GM12875 (cell line): ENCODE data around the gene HEATR1.

Experiments
- H3K4me3 ChIP-seq: one replicate; pipeline ENCODE4 v1.5.1; 2011; ENCODE audit warnings: low read depth, low read length, control low read depth
- CTCF ChIP-seq: IDR thresholded peaks from 2 replicates; pipeline ENCODE4 v1.5.1; 2011; ENCODE audit warnings: low read depth, mild to moderate bottlenecking, control low read depth, inconsistent platforms, low read length, moderate library complexity, borderline replicate concordance; ENCODE audit not compliant: insufficient read depth

The HEATR1 gene

GRCh38 chr1:236552901-236553300 is 51.4 kb downstream of the HEATR1 start:
- no peak for TF ChIP-seq CTCF
- no peak overlapping the region for H3K4me3 ChIP-seq

GRCh38 chr1:236552096-236552495 is 52.2 kb downstream of the HEATR1 start:
- no peak for TF ChIP-seq CTCF
- H3K4me3 ChIP-seq = no peak overlapping the region

- TF ChIP-seq CTCF = no peak
- H3K4me3 ChIP-seq = no peak overlapping the region
These were observed 53.1 kb downstream of the HEATR1 start for GRCh38 chr1:236550961-236551851.

- TF ChIP-seq CTCF = no peak
- H3K4me3 ChIP-seq = no peak overlapping the region
These were observed 55.9 kb downstream of the HEATR1 start for GRCh38 chr1:236548452-236548851.

GRCh38 chr1:236545621-236546169 is 58.6 kb downstream of the HEATR1 start:
- TF ChIP-seq CTCF = no peak
- no peak overlapping the region for H3K4me3 ChIP-seq

- no peak for TF ChIP-seq CTCF
- H3K4me3 ChIP-seq = no peak overlapping the region
These were observed 61.1 kb downstream of the HEATR1 start for GRCh38 chr1:236543065-236543669.
